D721Med (cell line): ENCODE data around the gene BRWD1.

Source experiments
- DNase-seq: peaks from one replicate; pipeline ENCODE4 v3.0.0; 2011; ENCODE audit warnings: low spot score; ENCODE audit not compliant: insufficient read length
- FAIRE-seq: peaks from 2 replicates; lab custom pipeline; 2011; peaks lifted over from hg19 to GRCh38; lab: Jason Lieb, UNC
- CTCF ChIP-seq: IDR thresholded peaks from 2 replicates; pipeline ENCODE4 v1.5.1; 2012; ENCODE audit warnings: mild to moderate bottlenecking, control low read depth; ENCODE audit not compliant: insufficient read depth; ENCODE audit errors: missing control alignments

Gene BRWD1

GRCh38 chr21:39152271-39152670, 161.2 kb downstream of the BRWD1 start:
- no peak for FAIRE-seq
- TF ChIP-seq CTCF, result no peak
- no peak for DNase-seq

GRCh38 chr21:39150877-39151276, 162.6 kb downstream of the BRWD1 start:
- TF ChIP-seq CTCF, result no peak
- DNase-seq (no peak), FAIRE-seq (no peak)

GRCh38 chr21:39150316-39150715, 163.1 kb downstream of the BRWD1 start:
- DNase-seq (no peak), FAIRE-seq (no peak)
- no peak for TF ChIP-seq CTCF

- no peak for TF ChIP-seq CTCF
- DNase-seq (no peak), FAIRE-seq (no peak)
Observed at GRCh38 chr21:39149882-39150281, 163.6 kb downstream of the BRWD1 start.

- no peak for FAIRE-seq
- DNase-seq, result no peak
- TF ChIP-seq CTCF, result no peak
Observed at GRCh38 chr21:39148975-39149374, 164.5 kb downstream of the BRWD1 start.

GRCh38 chr21:39144191-39144590, 169.2 kb downstream of the BRWD1 start:
- FAIRE-seq, result no peak
- no peak for TF ChIP-seq CTCF
- DNase-seq, result no peak

- TF ChIP-seq CTCF, result no peak
- FAIRE-seq (no peak), DNase-seq (no peak)
Observed at GRCh38 chr21:39142972-39143371, 170.5 kb downstream of the BRWD1 start.
